ENCODE data around the gene ZDHHC3. TPM values are rescaled to one million over a fixed set of nuclear protein-coding genes. Genes with fewer than 3 reads are reported as not detected.

The ZDHHC3 gene
- total RNA-seq, 1 experiment from 2014 or later = 40.1 TPM

GRCh38 chr3:45021524-45022297, 45.7 kb upstream of the ZDHHC3 start:
- intact Hi-C loops (cut with micrococcal nuclease) = no loop called here

GRCh38 chr3:45020534-45020933, 44.6 kb upstream of the ZDHHC3 start:
- no peaks in the 10 kb centered on the region for H3K4me1 Mint-ChIP-seq (ENCODE audit: insufficient read depth, unreplicated experiment)
- BruUV-seq (replicated peaks) = no TSS peak
- intact Hi-C loops (cut with micrococcal nuclease) = no loop called here
- H3K27me3 Mint-ChIP-seq (ENCODE audit: insufficient read depth, unreplicated experiment) = no peaks in the 10 kb centered on the region
- no peak overlapping the region for H3K4me3 Mint-ChIP-seq (ENCODE audit: unreplicated experiment)
- H3K36me3 Mint-ChIP-seq (ENCODE audit: insufficient read depth, unreplicated experiment) = peaks cover 10% of the 10 kb centered on the region
- POLR2A ChIA-PET = interaction anchor here (0.9 kb wide), 1 partner anchor 258 kb away, joined by 3 read pairs; no protein-coding TSS in a partner anchor
- DNase-seq (ENCODE audit: unreplicated experiment) = no peak
- no peak overlapping the region for H3K27ac Mint-ChIP-seq (ENCODE audit: low read depth, unreplicated experiment)
- H3K9me3 Mint-ChIP-seq (ENCODE audit: unreplicated experiment) = no peaks in the 10 kb centered on the region
- no peak for TF ChIP-seq CTCF (IDR thresholded peaks at IDR 0.05; ENCODE audit: unreplicated experiment)
- CTCF ChIA-PET = interaction anchor here (1.1 kb wide), 1 partner anchor 34 kb away, joined by 3 read pairs; no protein-coding TSS in a partner anchor

More at GRCh38 chr3:45021524-45022297, 45.7 kb upstream of the ZDHHC3 start:
- POLR2A ChIA-PET = interaction anchor here (0.9 kb wide), 1 partner anchor 259 kb away, joined by 3 read pairs; no protein-coding TSS in a partner anchor
- TF ChIP-seq CTCF (IDR thresholded peaks at IDR 0.05; ENCODE audit: unreplicated experiment) = no peak
- Mint-ChIP-seq H3K27me3 (ENCODE audit: insufficient read depth, unreplicated experiment) (no peaks in the 10 kb centered on the region), H3K36me3 (ENCODE audit: insufficient read depth, unreplicated experiment) (peaks cover 4% of the 10 kb centered on the region), H3K9me3 (ENCODE audit: unreplicated experiment) (no peaks in the 10 kb centered on the region), H3K27ac (ENCODE audit: low read depth, unreplicated experiment) (no peak overlapping the region), H3K4me3 (ENCODE audit: unreplicated experiment) (no peak overlapping the region), H3K4me1 (ENCODE audit: insufficient read depth, unreplicated experiment) (peaks cover 6% of the 10 kb centered on the region)
- DNase-seq (ENCODE audit: unreplicated experiment) = no peak
- CTCF ChIA-PET = interaction anchor here (1.1 kb wide), 1 partner anchor 22 kb away, joined by 3 read pairs; no protein-coding TSS in a partner anchor
- BruUV-seq (replicated peaks) = no TSS peak

- no peaks in the 10 kb centered on the region for H3K9me3 Mint-ChIP-seq (ENCODE audit: unreplicated experiment)
- no peak for DNase-seq (ENCODE audit: unreplicated experiment)
- H3K27ac Mint-ChIP-seq (ENCODE audit: low read depth, unreplicated experiment) = no peak overlapping the region
- ChIA-PET POLR2A (no interaction called here), CTCF (no interaction called here)
- H3K36me3 Mint-ChIP-seq (ENCODE audit: insufficient read depth, unreplicated experiment) = peaks cover 16% of the 10 kb centered on the region
- H3K4me1 Mint-ChIP-seq (ENCODE audit: insufficient read depth, unreplicated experiment) = peaks cover 4% of the 10 kb centered on the region
- no peaks in the 10 kb centered on the region for H3K27me3 Mint-ChIP-seq (ENCODE audit: insufficient read depth, unreplicated experiment)
- intact Hi-C loops (cut with micrococcal nuclease) = no loop called here
- no peak for TF ChIP-seq CTCF (IDR thresholded peaks at IDR 0.05; ENCODE audit: unreplicated experiment)
- no peak overlapping the region for H3K4me3 Mint-ChIP-seq (ENCODE audit: unreplicated experiment)
- BruUV-seq (replicated peaks) = no TSS peak
Observed at GRCh38 chr3:45017821-45018220, 41.8 kb upstream of the ZDHHC3 start.

- CTCF ChIA-PET = interaction anchor here (0.9 to 1.7 kb wide), 2 partner anchors 20 to 25 kb away, joined by 3 to 7 read pairs; no protein-coding TSS in a partner anchor
- Mint-ChIP-seq H3K9me3 (ENCODE audit: unreplicated experiment) (no peaks in the 10 kb centered on the region), H3K27ac (ENCODE audit: low read depth, unreplicated experiment) (no peak overlapping the region), H3K4me1 (ENCODE audit: insufficient read depth, unreplicated experiment) (peaks cover 13% of the 10 kb centered on the region), H3K27me3 (ENCODE audit: insufficient read depth, unreplicated experiment) (no peaks in the 10 kb centered on the region), H3K36me3 (ENCODE audit: insufficient read depth, unreplicated experiment) (peaks cover 25% of the 10 kb centered on the region), H3K4me3 (ENCODE audit: unreplicated experiment) (no peak overlapping the region)
- POLR2A ChIA-PET = interaction anchor here (0.6 kb wide), 1 partner anchor 20 kb away, joined by 3 read pairs; no protein-coding TSS in a partner anchor
- intact Hi-C loops (cut with micrococcal nuclease) = no loop called here
- no TSS peak for BruUV-seq (replicated peaks)
- TF ChIP-seq CTCF (IDR thresholded peaks at IDR 0.05; ENCODE audit: unreplicated experiment) = no peak
- no peak for DNase-seq (ENCODE audit: unreplicated experiment)
Observed at GRCh38 chr3:45016916-45017315, 40.9 kb upstream of the ZDHHC3 start.

Measured in MCF 10A (cell line).